DOHH2 (cell line): ENCODE measurements around the gene RIPOR2.

Experiments used
- EZH2phosphoT487 ChIP-seq: fragments of 200-600 bp; sonication (generic); IDR thresholded peaks from 2 replicates; pipeline ENCODE4 v1.6.1; 2017; ENCODE audit warnings: borderline replicate concordance, mild to moderate bottlenecking, antibody characterized with exemption, low read length, moderate library complexity, mixed read lengths
- TF ChIP-seq, protein P1 (sequence below): fragments of 200-600 bp; sonication (generic); IDR thresholded peaks from one replicate; pipeline ENCODE4 v1.5.1; 2014; ENCODE audit warnings: antibody characterized with exemption, mild to moderate bottlenecking, low read depth, low read length; ENCODE audit not compliant: poor library complexity, severe bottlenecking

DNA sequence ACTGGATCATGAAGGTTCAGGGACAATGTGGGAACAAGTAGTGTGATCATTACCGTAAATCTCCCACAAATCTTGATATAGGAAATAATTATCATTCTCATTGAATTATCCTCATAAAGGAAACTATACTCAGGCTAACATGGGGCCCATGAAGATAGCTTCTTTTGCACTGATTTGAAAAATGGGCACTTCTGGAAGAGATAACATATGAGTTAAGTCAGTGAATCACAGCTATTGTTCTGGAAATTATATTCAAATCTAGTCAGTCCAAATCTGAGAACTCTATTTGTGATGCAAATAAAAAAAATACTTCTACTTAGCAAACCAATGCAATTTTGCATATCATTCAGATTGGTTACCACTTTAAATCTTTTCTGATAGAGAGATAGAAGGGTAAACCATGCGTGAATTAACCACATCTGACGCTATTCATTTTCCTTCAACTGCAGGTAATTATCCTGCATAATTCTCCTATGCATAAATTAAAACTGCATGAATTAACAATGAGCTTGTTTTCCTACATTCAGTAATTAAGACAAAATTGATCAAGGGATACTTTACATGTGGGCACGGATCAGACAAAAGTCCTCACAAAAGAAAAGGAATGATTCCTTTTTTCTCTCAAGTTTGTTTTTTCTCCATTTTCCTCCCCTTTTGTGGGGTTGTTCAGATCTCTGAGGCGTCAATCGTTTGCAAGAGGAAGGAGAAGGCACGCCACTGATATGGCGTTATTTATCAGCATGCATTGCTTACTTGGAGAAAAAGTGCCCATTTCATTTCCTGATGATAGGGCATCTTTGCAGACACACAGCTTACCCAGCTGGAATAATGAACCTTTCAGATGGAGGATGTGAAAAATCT, 36.4 kb downstream of the RIPOR2 start:
- TF ChIP-seq, protein P1, sequence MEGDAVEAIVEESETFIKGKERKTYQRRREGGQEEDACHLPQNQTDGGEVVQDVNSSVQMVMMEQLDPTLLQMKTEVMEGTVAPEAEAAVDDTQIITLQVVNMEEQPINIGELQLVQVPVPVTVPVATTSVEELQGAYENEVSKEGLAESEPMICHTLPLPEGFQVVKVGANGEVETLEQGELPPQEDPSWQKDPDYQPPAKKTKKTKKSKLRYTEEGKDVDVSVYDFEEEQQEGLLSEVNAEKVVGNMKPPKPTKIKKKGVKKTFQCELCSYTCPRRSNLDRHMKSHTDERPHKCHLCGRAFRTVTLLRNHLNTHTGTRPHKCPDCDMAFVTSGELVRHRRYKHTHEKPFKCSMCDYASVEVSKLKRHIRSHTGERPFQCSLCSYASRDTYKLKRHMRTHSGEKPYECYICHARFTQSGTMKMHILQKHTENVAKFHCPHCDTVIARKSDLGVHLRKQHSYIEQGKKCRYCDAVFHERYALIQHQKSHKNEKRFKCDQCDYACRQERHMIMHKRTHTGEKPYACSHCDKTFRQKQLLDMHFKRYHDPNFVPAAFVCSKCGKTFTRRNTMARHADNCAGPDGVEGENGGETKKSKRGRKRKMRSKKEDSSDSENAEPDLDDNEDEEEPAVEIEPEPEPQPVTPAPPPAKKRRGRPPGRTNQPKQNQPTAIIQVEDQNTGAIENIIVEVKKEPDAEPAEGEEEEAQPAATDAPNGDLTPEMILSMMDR, result no peak
- TF ChIP-seq EZH2phosphoT487, result no peak
